Measurements from ENCODE around the gene PDE4B.

DNA sequence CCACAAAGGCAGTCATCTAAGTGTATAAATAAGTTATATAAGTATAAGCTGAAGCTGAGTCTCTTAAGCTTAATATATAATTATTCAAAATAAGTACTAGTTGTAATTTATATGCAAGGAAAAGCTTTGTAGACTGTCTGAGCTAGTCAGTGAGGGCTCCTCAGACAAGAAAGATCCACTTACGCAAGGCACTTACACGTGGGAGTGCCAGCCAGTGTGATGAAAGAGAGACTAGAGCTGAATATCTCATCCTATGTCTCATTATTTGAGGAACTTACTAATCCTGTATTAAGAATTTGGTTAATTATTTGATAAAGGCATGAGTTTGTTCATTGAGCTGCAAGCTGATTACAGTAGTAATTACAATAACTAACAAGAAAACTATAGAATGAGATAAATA lies 146.9 kb downstream of the PDE4B start:
- TF ChIP-seq CTCF (conservative IDR thresholded peaks at IDR 0.05 in 1 of 2, IDR thresholded peaks at IDR 0.05 in 1 of 2; ENCODE audit: extremely low read depth in 1 of 2, insufficient read depth in 1 of 2, low read depth in 1 of 2, low read length in 2 of 2): no peak
- no peak for TF ChIP-seq EZH2 (IDR thresholded peaks at IDR 0.05; ENCODE audit: borderline replicate concordance, low read length)
